C4-2B (cell line): Measurements from ENCODE around the gene HACD4.

Experiments
- CTCF ChIP-seq: fragments of 450-650 bp; conservative IDR thresholded peaks from 2 replicates; pipeline ENCODE4 v1.5.1; 2017; ENCODE audit warnings: mild to moderate bottlenecking
- ZFX ChIP-seq: fragments of 450-650 bp; IDR thresholded peaks from 2 replicates; pipeline ENCODE4 v1.6.1; 2017

DNA sequence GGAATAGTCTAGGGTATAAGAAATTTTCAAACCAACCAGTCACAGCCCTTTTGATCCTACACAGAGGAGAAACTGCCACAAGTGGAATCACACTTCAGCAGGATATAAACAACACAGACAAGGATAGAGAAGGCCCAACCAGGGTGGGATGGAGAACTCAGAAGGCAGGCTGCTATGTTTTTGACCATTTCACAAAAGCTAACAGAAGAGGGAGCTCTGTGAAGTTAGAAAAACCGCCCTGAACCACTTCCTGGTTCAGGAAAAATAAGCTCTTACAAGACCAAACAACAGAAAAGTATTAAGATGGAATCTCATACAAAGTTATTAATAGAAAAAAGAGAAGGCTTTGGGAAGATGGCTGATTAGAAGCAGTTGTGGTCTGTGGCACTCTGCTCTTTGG is 47.3 kb upstream of the HACD4 start:
- TF ChIP-seq CTCF (peak; percentile 22), ZFX (no peak)
